SIG-M5 treated with dmso at 0.1 percent for 504 hours (cell line): Measurements from ENCODE around the gene MARCKS.

ENCODE experiments used
- DNase-seq: peaks from one replicate; lab custom pipeline; 2025; ENCODE audit not compliant: unreplicated experiment; lab: John Stamatoyannopoulos, UW

MARCKS gene

DNA sequence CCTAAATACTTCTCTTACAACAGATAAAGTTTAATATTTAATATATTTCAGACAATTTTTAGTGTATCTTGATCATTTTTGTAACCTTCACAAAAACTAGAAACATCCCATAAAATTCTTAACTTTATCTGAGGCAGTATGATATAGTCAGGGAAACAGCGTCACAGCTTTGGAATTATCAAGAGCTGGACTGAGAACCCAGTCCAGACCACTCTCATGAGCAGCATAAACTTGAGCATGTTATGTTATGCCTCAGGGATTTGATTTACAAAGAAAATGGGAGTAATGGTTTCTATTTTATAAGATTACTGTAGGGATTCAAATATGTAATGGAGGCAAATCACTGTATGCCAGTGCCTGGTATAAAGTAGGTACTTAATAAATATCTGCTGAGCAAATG is 8.3 kb upstream of the MARCKS start:
- DNase-seq: no peak

DNA sequence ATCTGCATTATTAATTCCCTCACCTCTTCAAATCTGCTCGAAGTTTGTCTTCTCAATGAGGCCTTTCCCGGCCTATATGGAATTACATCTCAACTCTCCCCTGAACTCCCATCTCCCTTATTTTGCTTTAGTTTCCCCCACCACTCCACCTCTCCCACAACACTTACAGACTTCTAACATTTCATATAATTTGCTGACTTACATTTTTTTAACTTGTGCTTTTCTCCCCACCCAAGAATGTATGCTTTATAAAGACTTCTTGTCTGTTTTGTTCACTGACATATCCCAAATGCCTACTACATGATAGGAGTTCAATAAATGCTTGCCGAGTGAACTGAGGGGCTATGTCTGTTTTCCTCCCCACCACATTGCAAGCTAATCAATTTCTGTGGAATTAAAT is 3.9 kb upstream of the MARCKS start:
- no peak for DNase-seq

DNA sequence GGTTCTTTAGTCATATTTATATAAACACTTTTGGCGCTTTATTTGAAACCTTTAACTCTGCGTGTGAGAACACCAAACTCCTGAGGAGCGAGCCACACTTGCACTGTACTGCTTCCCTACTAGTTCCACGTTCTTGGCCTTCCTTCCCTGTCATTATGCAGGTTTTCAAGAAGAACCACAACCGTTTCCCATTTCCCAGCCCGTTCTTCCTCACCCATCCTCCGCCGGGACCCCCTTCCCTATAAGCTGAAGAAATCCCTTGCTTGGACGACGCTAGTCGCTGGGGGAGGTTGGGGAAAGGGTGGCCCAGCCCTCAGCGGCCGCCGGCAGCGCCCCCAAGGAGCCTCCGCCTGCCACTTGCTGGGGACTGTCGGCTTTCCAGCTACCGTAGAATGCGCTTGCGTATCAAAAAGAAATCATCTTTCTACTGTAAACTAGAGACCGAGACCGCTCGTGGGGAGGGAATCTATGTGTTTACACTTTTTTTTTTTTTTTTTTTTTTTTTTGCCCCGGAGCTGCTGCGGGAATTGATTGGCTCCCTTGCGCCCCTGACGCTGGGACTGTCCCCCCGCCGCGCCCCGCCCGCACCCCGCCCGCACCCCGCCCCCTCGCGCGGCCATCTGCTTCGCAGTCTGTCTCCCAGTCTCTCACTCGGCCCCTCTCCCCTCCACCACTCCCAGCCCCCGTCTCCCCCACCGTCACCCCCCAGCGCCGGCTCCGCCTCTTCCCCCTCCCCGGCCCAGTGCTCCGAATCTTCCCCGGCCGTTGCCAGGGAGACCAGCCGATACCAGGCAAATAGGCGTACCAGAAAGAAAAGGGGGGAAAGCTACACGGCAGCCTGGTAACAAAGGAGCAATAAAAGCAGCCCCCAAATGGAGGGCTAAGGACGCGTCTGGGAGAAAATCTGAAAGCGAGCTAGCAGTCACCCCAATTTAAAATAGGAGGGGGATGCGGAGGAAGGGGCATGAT is 2.3 kb upstream of the MARCKS start:
- peak; percentile 28 for DNase-seq

GRCh38 chr6:113855500-113856374 is 1.4 kb upstream of the MARCKS start:
- DNase-seq: no peak

DNA sequence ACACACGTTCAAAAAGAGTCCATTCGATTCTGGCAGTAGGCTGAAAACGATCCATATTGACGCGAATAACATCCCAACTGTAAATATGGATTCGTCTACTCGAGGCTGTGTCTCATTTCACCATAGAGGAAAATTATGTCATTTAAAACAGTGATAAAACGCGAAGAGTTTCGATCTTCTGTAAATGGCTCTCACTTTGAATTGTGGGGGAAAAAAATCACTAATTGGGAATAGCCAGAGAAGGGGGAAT is 845 bp upstream of the MARCKS start:
- no peak for DNase-seq

DNA sequence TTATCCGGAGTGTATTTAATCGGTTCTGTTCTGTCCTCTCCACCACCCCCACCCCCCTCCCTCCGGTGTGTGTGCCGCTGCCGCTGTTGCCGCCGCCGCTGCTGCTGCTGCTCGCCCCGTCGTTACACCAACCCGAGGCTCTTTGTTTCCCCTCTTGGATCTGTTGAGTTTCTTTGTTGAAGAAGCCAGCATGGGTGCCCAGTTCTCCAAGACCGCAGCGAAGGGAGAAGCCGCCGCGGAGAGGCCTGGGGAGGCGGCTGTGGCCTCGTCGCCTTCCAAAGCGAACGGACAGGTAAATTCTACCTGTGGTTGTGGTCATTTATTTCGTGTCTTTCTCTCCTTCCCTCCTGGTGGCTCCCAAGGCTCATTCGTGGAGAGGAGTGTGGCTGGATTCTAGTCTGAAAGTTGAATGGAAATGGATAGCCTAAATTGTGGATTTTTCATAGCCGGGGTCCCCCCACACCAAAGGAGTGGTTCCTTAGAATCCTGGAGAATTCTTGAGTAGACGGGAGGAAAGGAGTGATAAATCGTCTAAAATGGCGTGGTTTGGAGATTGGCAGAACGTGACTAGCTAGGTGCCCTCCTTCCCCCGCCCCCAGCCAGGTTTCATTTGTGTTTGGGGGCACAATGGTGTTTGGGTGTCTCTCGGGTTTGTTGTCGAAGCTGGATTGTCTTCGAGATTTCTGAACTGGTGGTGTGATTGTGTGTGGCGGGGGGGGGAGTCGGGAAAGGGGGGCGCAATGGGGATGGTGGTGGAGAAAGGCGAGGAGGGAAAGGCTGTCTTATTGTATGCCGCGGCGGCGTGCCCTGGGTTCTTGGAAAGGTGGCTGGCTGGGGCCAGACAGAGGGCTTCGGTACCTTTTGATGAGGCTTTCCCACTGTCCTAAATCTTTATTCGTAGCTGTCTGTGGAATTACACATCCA is 673 bp downstream of the MARCKS start:
- no peak for DNase-seq

DNA sequence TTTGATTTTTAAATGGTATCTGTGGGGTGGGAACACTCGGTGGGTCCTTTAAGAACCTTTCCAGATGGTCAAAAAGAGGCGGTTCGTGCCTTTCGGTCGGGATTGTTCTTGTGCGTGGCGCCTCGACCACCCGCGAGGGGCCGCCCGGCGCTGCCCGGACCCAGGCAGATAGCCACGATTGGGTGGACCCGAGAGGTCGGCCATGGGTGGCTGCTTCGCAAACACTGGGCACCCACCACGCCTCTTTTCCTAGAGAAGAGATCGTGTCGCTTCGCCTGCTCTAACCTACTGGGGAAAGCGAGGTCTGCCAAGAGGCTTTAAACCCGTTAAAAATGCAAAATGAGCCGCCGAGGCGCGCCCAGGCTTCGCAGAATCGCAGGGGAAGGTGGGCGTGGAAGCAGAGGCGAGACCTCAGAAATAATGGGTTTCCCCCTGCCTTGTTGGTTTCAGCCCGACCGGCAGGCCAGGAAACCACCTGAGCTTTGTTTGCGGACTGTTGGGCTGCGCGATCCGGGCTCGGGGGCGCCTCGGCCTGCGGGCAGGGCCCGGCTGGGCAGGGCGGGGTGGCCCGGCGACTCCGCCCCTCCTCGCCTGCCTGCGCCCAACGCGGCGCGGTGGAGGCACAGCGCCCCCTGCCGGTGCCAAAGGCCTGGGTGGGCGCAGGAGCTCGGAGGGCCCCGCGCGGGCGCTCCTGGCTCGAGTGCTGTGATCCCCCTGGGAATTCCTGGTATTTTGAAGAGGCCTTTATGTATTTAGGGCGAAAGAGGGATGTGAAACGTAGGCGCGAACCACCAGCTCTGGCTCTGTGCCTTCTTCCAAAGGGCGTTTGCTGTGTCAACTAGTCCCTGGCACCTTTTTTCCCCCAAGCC is 1.6 kb downstream of the MARCKS start:
- DNase-seq: peak; percentile 59

GRCh38 chr6:113859349-113860180 is 2.4 kb downstream of the MARCKS start:
- DNase-seq: no peak

GRCh38 chr6:113860181-113860955 is 3.2 kb downstream of the MARCKS start:
- DNase-seq: no peak

GRCh38 chr6:113862112-113862511 is 5.0 kb downstream of the MARCKS start:
- DNase-seq: no peak

DNA sequence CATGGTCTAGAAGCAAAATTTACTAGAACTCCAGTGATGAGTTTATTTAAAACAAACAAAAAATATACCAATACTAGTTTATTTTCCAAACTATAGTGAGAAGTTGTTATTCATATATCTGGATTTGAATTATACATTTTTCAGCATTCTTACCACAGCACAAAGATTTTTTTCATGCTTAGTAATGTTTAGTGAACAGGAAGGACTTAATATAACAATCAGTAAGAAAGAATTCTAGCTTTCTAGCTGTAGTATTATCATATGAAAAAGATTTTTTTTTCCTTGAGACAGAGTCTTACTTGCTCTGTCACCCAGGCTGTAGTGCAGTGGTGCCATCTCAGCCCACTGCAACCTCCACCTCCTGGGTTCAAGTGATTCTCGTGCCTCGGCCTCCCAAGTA is 13.8 kb downstream of the MARCKS start:
- DNase-seq: no peak

- DNase-seq: no peak
Observed at GRCh38 chr6:113871975-113872374, 14.8 kb downstream of the MARCKS start.

DNA sequence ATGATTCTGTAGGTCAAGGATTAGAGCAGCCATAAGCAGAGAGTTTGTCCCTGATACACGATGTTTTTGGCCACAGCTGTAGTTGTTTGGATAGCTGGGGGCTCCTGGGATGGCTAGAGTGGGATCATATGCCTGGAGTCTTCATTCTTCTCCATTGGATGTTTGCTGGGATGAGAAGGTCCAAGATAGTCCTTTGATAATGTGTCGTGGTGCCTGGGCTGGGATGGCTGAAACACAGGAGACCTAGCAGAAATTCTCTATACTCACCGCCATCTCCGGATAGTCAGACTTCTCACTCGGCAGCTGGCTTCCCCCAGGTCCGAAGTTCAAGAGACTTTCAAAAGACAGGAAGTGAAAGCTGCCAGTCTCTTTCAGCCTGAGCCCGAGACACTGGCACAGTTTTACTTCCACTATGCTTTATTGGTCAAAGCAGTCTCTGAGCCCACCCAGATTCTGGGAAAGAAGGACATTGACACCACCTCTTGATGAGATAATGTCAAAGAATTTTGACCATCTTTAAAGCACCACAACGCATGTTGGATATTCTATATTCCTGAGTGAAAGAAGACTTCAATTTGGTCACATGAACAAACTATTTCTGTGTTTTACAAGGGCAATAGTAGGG is 16.0 kb downstream of the MARCKS start:
- DNase-seq: peak; percentile 52

DNA sequence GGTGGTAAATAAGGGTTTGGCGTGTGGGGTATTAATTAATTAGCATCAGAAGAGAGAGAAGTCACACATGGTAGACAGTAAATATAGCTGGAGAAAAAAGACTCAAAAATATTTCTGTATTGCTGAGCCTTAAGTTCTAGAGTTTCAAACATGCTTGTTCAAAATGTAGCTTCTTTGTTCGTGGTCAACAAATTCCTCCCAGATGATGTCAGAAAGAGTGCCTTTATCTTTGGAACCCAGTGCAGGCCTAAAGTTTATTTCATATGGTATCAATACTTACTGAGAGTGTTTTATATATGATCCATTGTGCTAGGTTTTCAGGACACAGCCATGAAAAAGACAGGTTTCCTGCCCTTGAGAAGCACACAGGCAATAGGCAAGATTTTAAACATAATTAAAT is 18.3 kb downstream of the MARCKS start:
- no peak for DNase-seq

DNA sequence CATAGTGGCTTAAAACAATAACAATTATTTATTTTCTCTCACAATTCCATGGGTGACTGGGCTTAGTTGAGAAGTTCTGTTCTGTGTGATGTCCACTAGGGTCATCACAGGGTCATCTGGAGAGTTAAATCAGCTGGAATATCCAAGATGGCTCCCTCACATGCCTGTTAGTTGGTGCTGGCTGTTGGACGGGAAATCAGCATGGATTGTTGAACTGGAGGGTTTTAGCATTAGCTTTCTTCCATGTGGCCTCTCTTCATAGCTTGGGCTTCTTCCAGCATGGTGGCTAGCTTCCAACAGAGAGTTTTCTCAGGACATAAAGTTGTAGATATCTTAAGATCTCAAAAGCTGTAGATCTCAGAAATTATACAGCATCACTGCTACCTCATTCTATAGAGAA is 19.6 kb downstream of the MARCKS start:
- no peak for DNase-seq

GRCh38 chr6:113879186-113880096 is 22.3 kb downstream of the MARCKS start:
- DNase-seq: peak; percentile 56

DNA sequence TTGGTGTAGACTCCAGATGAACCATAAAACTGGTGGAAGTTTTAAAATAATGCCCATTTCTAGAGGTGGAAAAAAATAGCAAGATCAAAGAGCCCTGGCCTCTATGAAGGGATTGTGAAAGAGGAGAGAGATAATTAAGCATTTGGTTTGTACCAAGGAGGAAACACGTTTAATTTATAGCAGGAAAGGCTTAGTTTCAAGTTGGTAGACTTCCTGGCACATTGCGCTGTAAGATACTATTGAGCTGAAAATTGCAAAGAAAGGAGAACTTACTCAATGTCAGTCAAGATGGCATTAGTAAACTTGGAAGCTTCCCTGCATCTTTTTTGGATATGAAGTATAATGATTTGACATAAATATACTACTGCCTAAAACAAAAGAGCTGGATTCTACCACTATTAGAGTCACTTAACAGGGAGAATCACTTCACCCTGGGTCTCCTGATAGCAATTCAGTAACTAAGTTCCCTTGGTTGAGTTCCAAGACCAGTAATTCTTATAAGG is 24.4 kb downstream of the MARCKS start:
- no peak for DNase-seq
